ENCODE data around the gene TAF4.

Gene TAF4

DNA sequence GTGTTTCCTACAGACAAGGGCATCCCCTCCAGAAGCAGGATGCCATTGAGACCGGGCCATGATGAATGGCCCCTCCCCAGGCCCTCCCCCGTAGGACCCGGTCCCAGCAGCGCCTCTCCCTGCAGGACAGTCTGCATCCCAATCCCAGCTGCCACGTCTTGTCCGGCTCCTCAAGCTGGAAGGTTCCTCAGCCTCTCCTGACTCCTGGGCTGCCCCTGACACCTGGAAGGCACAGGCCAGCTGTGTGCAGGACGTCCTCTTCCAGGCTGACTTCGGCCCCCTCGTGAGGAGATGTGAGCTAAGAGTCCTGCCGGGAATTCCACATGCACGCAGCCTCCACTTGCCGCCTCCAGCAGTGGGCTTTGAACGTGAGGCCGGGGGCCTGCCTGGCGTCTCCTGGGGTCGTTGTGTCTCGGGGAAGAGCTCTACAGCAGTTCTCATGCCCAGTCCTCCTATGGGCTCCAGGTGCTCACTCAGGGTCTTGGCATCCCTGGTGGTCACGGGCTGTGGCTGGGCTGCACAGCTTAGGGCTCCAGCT, 64.4 kb downstream of the TAF4 start:
- TF ChIP-seq, protein P1, sequence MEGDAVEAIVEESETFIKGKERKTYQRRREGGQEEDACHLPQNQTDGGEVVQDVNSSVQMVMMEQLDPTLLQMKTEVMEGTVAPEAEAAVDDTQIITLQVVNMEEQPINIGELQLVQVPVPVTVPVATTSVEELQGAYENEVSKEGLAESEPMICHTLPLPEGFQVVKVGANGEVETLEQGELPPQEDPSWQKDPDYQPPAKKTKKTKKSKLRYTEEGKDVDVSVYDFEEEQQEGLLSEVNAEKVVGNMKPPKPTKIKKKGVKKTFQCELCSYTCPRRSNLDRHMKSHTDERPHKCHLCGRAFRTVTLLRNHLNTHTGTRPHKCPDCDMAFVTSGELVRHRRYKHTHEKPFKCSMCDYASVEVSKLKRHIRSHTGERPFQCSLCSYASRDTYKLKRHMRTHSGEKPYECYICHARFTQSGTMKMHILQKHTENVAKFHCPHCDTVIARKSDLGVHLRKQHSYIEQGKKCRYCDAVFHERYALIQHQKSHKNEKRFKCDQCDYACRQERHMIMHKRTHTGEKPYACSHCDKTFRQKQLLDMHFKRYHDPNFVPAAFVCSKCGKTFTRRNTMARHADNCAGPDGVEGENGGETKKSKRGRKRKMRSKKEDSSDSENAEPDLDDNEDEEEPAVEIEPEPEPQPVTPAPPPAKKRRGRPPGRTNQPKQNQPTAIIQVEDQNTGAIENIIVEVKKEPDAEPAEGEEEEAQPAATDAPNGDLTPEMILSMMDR (IDR thresholded peaks at IDR 0.05; ENCODE audit: extremely low read depth, missing control alignments), result no peak
- DNase-seq (ENCODE audit: low spot score), result no peak

DNA sequence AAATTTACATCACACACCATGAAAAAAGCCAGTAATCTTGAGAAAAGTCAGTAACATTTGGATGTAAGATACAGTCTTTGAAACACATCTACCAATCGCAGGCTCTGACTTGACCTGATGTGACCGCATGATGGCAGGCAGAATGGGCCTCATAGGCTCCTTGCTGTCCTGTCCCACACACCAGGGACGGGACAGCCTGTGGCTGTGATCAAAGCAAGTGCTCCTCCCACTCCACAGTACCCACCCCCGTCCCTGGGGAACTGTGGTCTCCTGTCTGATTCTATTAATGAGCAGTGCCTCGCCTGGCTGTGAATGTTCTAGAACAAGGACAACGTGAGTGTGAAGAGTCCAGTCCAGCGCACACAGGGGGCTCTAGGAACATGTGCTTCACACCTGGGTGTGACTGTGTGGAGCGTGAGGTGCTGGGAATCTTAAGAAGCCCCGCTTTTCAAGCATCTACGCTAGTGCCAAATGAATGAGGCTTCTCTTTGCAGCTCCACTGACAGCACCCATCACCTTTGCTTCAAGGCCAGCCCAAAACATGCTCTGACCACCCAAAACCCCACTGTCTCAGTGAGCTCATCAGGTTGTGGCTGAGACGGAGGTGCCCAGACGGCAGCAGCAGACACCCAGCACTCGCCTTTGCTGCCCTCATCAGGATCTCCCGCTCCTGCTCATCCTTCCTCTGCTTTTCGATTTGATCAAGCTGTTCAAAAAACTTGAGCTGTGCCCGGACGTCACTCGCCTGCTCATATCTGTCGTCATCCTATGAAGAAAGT, 67.1 kb downstream of the TAF4 start:
- no peak for DNase-seq (ENCODE audit: low spot score)
- TF ChIP-seq, protein P1 (IDR thresholded peaks at IDR 0.05; ENCODE audit: extremely low read depth, missing control alignments), result no peak

DNA sequence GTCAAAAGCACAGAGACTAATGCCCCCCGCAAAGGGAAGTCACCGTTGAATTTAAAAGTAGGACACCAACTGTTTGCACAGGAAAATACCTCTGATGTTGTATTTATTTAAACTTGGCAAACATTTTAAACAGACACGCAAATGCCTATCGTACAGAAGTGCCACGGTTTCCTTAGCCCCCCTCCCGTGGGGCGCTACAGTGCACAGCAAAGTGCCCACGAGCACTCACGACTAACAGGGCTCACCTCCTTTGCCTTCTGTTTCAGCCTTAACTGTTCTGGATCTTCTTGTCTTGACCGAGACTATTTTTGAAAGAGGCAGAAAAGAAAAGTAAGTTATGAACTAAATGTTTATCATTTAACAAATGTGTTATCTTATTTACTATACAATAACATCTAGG, 67.8 kb downstream of the TAF4 start:
- TF ChIP-seq, protein P1 (IDR thresholded peaks at IDR 0.05; ENCODE audit: extremely low read depth, missing control alignments), result no peak
- no peak for DNase-seq (ENCODE audit: low spot score)

DNA sequence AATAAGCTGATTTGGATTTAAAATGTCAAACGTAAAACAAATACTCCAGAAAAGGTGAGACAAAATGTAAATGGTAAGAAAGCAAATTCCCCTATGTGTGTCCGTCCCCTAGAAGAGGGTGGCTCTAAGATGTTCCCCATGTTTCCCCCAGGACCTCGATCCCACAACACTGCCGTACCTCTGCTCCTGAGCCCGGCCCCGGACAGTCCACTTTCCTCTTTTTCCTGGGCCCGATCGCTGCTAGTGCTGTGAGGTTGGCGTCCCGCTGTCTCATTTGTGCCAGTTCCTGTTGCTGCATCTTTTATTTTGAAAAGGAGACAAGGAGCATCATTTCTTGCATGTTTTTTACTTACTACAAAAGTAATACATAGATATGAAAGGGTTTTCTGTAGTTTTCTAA, 68.3 kb downstream of the TAF4 start:
- TF ChIP-seq, protein P1 (IDR thresholded peaks at IDR 0.05; ENCODE audit: extremely low read depth, missing control alignments), result no peak
- DNase-seq (ENCODE audit: low spot score), result no peak

DNA sequence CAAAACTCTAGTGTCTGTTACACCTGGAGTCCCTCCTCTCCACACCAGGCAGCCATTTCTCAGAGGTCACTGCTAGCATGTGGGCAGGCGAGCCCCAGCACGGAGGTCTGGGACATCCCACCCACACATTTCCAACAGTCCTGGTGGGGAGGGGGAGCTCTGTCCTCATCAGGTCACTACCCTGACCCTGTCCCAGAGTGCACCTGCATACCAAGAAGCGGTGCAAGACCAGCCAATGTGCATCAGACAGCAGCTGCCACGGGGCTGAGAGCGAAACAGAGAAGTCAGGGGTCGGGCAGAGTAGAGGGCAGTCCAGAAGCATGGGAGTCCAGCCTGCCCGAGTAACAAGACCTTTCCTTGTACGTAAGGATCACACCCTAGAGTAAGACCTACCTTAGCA, 71.1 kb downstream of the TAF4 start:
- TF ChIP-seq, protein P1 (IDR thresholded peaks at IDR 0.05; ENCODE audit: extremely low read depth, missing control alignments), result no peak
- DNase-seq (ENCODE audit: low spot score), result no peak

DNA sequence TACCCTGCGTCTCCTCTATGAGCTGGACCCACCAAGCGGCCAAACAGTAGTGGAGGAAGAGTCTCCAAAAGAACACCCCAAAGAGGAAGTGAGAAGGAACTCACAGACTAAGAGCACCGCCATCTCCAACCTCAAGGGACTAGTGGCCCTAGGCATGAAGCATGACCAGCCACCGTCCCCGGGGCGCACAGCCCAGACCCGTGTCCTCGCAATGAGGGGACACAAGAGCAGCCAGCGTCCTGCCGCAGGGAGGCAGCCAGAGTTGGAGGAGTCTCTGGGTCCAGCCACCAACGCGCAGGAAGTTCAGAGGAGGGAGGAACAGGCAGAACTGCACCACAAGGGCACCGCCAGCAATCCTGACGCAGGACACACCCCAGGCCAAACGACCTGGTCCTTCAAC, 72.6 kb downstream of the TAF4 start:
- TF ChIP-seq, protein P1 (IDR thresholded peaks at IDR 0.05; ENCODE audit: extremely low read depth, missing control alignments), result no peak
- no peak for DNase-seq (ENCODE audit: low spot score)

DNA sequence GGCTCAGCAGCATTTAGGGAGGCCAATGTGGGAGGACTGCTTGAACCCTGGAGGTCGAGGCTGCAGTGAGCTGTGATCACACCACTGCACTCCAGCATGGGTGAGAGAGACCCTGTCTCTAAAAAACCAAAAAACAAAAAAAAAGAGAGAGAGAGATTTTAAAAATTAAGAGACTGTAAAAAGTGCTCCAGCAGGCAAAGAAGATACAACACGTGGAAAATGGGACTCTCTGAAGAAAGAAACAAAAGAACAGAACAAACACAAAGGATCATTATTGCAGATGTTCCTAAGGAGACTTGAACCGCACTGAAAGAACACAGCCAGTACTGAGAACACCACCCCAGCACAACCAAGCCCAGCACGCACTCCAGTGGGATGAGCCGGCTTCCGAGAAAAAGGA, 74.2 kb downstream of the TAF4 start:
- TF ChIP-seq, protein P1 (IDR thresholded peaks at IDR 0.05; ENCODE audit: extremely low read depth, missing control alignments), result no peak
- no peak for DNase-seq (ENCODE audit: low spot score)

All from GM20000 (cell line).